Spleen (tissue), 7 donors: ENCODE data around the gene TMPRSS4.

Source experiments
- POLR2A ChIP-seq, 3 donors: fragments of 450-650 bp; IDR thresholded peaks; one replicate each; pipeline ENCODE4 v1.5.1; 2017; ENCODE audit warnings: antibody characterized with exemption in 3 of 3, mild to moderate bottlenecking in 1 of 3
- POLR2AphosphoS5 ChIP-seq, 3 donors: sonication (generic); formaldehyde crosslinking; IDR thresholded peaks; one replicate each; pipeline ENCODE4 v1.5.1; 2017; ENCODE audit warnings: antibody characterized with exemption in 3 of 3
- TF ChIP-seq, protein P1 (sequence below), 11 experiments: fragments of 200-600 bp in 7 of 11; fragments of 450-650 bp in 4 of 11; sonication (generic) in 4 of 11; IDR thresholded peaks in 8 of 11; conservative IDR thresholded peaks in 3 of 11; 1 replicate in 7 of 11; 2 replicates in 4 of 11; pipeline versions ENCODE4 v1.4.0 to v1.8.0; 2016 to 2021; ENCODE audit warnings: antibody characterized with exemption in 11 of 11, inconsistent platforms in 4 of 11, mild to moderate bottlenecking in 1 of 11
- donor health status: DM: no; HTN: no; CAD: no; lungs with moderate emphysema.
- donor health status: DM: no; HTN: no; CAD: no.
- donor health status: DM: no; HTN: no; CAD: no.

DNA sequence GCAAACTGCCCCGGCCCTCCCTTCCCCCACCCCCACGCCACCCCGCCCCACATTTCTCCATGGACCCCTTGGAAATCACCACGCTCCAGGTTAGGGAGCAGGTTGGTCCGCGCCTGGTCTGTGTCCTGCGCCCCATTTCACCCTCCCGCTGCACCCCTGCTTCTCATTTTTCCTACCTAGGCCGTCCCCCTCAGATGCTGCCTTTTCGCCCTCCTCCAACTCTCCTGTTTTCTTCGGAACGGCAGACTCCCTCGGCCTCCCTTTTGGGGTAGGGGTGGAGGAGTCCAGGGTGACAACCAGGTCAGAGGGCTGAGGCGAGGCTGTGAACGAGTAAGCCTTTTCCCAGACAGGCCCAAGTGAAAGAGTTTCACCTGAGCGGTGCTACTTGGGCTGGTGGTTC, 76.6 kb downstream of the TMPRSS4 start:
- TF ChIP-seq POLR2A (IDR thresholded peaks at IDR 0.05) (no peak), POLR2AphosphoS5 (IDR thresholded peaks at IDR 0.05) (no peak)
- TF ChIP-seq, protein P1, sequence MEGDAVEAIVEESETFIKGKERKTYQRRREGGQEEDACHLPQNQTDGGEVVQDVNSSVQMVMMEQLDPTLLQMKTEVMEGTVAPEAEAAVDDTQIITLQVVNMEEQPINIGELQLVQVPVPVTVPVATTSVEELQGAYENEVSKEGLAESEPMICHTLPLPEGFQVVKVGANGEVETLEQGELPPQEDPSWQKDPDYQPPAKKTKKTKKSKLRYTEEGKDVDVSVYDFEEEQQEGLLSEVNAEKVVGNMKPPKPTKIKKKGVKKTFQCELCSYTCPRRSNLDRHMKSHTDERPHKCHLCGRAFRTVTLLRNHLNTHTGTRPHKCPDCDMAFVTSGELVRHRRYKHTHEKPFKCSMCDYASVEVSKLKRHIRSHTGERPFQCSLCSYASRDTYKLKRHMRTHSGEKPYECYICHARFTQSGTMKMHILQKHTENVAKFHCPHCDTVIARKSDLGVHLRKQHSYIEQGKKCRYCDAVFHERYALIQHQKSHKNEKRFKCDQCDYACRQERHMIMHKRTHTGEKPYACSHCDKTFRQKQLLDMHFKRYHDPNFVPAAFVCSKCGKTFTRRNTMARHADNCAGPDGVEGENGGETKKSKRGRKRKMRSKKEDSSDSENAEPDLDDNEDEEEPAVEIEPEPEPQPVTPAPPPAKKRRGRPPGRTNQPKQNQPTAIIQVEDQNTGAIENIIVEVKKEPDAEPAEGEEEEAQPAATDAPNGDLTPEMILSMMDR (IDR thresholded peaks at IDR 0.05 in 8 of 11, conservative IDR thresholded peaks at IDR 0.05 in 3 of 11), result no peak
